ENCODE measurements around the gene BTBD17. TPM values are rescaled to one million over a fixed set of nuclear protein-coding genes. Genes with fewer than 3 reads are reported as not detected.

Gene BTBD17
- total and polyA plus RNA-seq, 5 donors from 2014 or later = 0.09 TPM; not detected in 4

DNA sequence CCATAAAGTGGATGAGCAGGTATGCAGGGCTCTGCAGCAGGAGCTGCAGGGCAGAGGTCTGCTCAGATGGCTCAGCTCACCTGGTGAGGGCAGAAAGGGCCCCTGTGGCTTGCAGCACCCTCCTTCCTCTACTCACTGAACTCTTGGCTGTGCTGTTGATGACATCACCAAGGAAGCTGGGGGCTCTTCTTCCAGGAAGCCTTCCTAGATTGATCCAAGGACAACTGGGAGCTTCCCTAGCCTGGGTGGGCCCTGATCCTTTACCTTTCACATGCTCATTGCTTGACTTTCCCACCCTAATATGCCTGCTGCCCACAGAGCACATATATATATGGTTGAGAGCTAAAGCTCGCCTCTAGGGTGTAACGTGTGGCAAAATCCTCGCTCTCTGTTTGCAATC, 33.2 kb downstream of the BTBD17 start:
- Histone ChIP-seq H3K4me3 (ENCODE audit: low read depth, low read length) (no peak overlapping the region), H3K36me3 (ENCODE audit: control insufficient read depth, insufficient read depth, low read length) (no peaks in the 10 kb centered on the region), H3K27me3 (ENCODE audit: control insufficient read depth, insufficient read depth, low read length) (no peaks in the 10 kb centered on the region), H3K27ac (ENCODE audit: insufficient read depth, low read length, poor library complexity, severe bottlenecking) (no peak overlapping the region), H3K4me1 (ENCODE audit: control insufficient read depth, insufficient read depth, low read length, poor library complexity, severe bottlenecking) (peaks cover 16% of the 10 kb centered on the region), H3K9me3 (ENCODE audit: control insufficient read depth in 2 of 2, low read length in 2 of 2) (no peaks in the 10 kb centered on the region)
- H3K4me3 Mint-ChIP-seq = peak overlapping the region in 2 of 4 donors; percentile 0 to 21
- no peaks in the 10 kb centered on the region for H3K9me3 Mint-ChIP-seq
- DNase-seq (no peak), ATAC-seq (ENCODE audit: low read depth in 2 of 2) (no peak)
- peaks cover 33% of the 10 kb centered on the region for H3K27me3 Mint-ChIP-seq
- H3K4me1 Mint-ChIP-seq = peaks cover 3 to 29% (median 12%) of the 10 kb centered on the region in 4 donors
- no peaks in the 10 kb centered on the region for H3K36me3 Mint-ChIP-seq
- no peak overlapping the region for H3K27ac Mint-ChIP-seq

DNA sequence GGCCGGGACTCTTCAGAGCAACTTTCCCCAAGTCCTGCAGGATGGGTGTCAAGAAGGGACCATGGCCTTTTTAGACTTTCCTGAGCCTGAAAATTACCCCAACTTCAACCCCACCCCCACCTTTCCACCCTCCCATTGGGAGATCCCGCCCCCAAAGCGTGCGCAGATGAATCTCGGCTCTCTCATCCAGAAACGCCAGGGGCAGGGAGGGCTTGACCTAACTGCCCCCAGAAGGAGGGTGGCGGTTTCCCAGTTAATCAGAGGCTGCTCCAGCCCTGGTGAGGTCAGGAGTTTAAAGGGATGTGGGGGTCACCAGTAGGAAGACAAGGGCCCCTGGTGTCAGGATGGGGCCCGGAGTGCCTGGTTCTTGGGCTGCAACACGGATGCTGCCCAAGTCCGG, 35.2 kb downstream of the BTBD17 start:
- Histone ChIP-seq H3K4me3 (ENCODE audit: low read depth, low read length) (no peak overlapping the region), H3K4me1 (ENCODE audit: control insufficient read depth, insufficient read depth, low read length, poor library complexity, severe bottlenecking) (peaks cover 16% of the 10 kb centered on the region), H3K9me3 (ENCODE audit: control insufficient read depth in 2 of 2, low read length in 2 of 2) (no peaks in the 10 kb centered on the region), H3K27ac (ENCODE audit: insufficient read depth, low read length, poor library complexity, severe bottlenecking) (no peak overlapping the region), H3K36me3 (ENCODE audit: control insufficient read depth, insufficient read depth, low read length) (no peaks in the 10 kb centered on the region), H3K27me3 (ENCODE audit: control insufficient read depth, insufficient read depth, low read length) (no peaks in the 10 kb centered on the region)
- no peak for DNase-seq
- no peak for ATAC-seq (ENCODE audit: low read depth in 2 of 2)
- Mint-ChIP-seq H3K4me3 (peak overlapping the region in 3 of 4 donors; percentile 48 to 85 (median 53)), H3K27me3 (peaks cover 41% of the 10 kb centered on the region), H3K4me1 (peaks cover 3 to 29% (median 12%) of the 10 kb centered on the region in 4 donors), H3K27ac (peak overlapping the region in 1 of 3 donors; percentile 46), H3K9me3 (no peaks in the 10 kb centered on the region), H3K36me3 (no peaks in the 10 kb centered on the region)

- peaks cover 45% of the 10 kb centered on the region for H3K27me3 Mint-ChIP-seq
- H3K36me3 Mint-ChIP-seq = no peaks in the 10 kb centered on the region
- H3K4me3 ChIP-seq (ENCODE audit: low read depth, low read length) = no peak within 1 kb of the TSS
These were observed 35.8 kb downstream of the BTBD17 start, which contains the start of gene KIF19 for GRCh38 chr17:74325743-74326379. KIF19 (plus strand) TSS chr17:74326226; CDS start chr17:74326350, 124 bp downstream.

GRCh38 chr17:74325376-74325742, 36.3 kb downstream of the BTBD17 start:
- ATAC-seq (ENCODE audit: low read depth in 2 of 2) = peak in 1 of 2 donors; percentile 19
- H3K27ac Mint-ChIP-seq = peak overlapping the region in 1 of 3 donors; percentile 20
- Histone ChIP-seq H3K36me3 (ENCODE audit: control insufficient read depth, insufficient read depth, low read length) (no peaks in the 10 kb centered on the region), H3K4me3 (ENCODE audit: low read depth, low read length) (no peak overlapping the region), H3K27me3 (ENCODE audit: control insufficient read depth, insufficient read depth, low read length) (no peaks in the 10 kb centered on the region), H3K9me3 (ENCODE audit: control insufficient read depth in 2 of 2, low read length in 2 of 2) (no peaks in the 10 kb centered on the region), H3K4me1 (ENCODE audit: control insufficient read depth, insufficient read depth, low read length, poor library complexity, severe bottlenecking) (peaks cover 16% of the 10 kb centered on the region), H3K27ac (ENCODE audit: insufficient read depth, low read length, poor library complexity, severe bottlenecking) (no peak overlapping the region)
- no peaks in the 10 kb centered on the region for H3K9me3 Mint-ChIP-seq
- H3K4me1 Mint-ChIP-seq = peaks cover 3 to 29% (median 12%) of the 10 kb centered on the region in 4 donors
- peak overlapping the region in 3 of 4 donors; percentile 63 to 80 (median 77) for H3K4me3 Mint-ChIP-seq
- H3K27me3 Mint-ChIP-seq = peaks cover 49% of the 10 kb centered on the region
- no peaks in the 10 kb centered on the region for H3K36me3 Mint-ChIP-seq
- peak in 1 of 3 donors; percentile 9 for DNase-seq

More at GRCh38 chr17:74325743-74326379, 35.8 kb downstream of the BTBD17 start, which contains the start of gene KIF19:
- no peaks in the 10 kb centered on the region for H3K9me3 ChIP-seq (ENCODE audit: control insufficient read depth in 2 of 2, low read length in 2 of 2)
- Mint-ChIP-seq H3K9me3 (no peaks in the 10 kb centered on the region), H3K27ac (peak within 1 kb of the TSS in 2 of 3 donors; percentile 46 to 83), H3K4me3 (peak within 1 kb of the TSS; percentile 63 to 85 (median 78)), H3K4me1 (peaks cover 3 to 29% (median 12%) of the 10 kb centered on the region in 4 donors)
- ATAC-seq (ENCODE audit: low read depth in 2 of 2) (peak; percentile 68 to 70), DNase-seq (peak; percentile 12 to 64 (median 31))
- no peak within 1 kb of the TSS for H3K27ac ChIP-seq (ENCODE audit: insufficient read depth, low read length, poor library complexity, severe bottlenecking)
- H3K27me3 ChIP-seq (ENCODE audit: control insufficient read depth, insufficient read depth, low read length) = no peaks in the 10 kb centered on the region
- no peaks in the 10 kb centered on the region for H3K36me3 ChIP-seq (ENCODE audit: control insufficient read depth, insufficient read depth, low read length)
- peaks cover 16% of the 10 kb centered on the region for H3K4me1 ChIP-seq (ENCODE audit: control insufficient read depth, insufficient read depth, low read length, poor library complexity, severe bottlenecking)

- Histone ChIP-seq H3K9me3 (ENCODE audit: control insufficient read depth in 2 of 2, low read length in 2 of 2) (no peaks in the 10 kb centered on the region), H3K27ac (ENCODE audit: insufficient read depth, low read length, poor library complexity, severe bottlenecking) (no peak overlapping the region), H3K4me3 (ENCODE audit: low read depth, low read length) (no peak overlapping the region), H3K36me3 (ENCODE audit: control insufficient read depth, insufficient read depth, low read length) (no peaks in the 10 kb centered on the region), H3K27me3 (ENCODE audit: control insufficient read depth, insufficient read depth, low read length) (no peaks in the 10 kb centered on the region), H3K4me1 (ENCODE audit: control insufficient read depth, insufficient read depth, low read length, poor library complexity, severe bottlenecking) (peaks cover 16% of the 10 kb centered on the region)
- Mint-ChIP-seq H3K4me3 (peak overlapping the region; percentile 8 to 77 (median 30)), H3K9me3 (no peaks in the 10 kb centered on the region), H3K4me1 (peaks cover 3 to 27% (median 11%) of the 10 kb centered on the region in 4 donors), H3K36me3 (no peaks in the 10 kb centered on the region), H3K27me3 (peaks cover 51% of the 10 kb centered on the region), H3K27ac (no peak overlapping the region)
- DNase-seq (no peak), ATAC-seq (ENCODE audit: low read depth in 2 of 2) (no peak)
These were observed 37.1 kb downstream of the BTBD17 start for GRCh38 chr17:74324521-74324920.

DNA sequence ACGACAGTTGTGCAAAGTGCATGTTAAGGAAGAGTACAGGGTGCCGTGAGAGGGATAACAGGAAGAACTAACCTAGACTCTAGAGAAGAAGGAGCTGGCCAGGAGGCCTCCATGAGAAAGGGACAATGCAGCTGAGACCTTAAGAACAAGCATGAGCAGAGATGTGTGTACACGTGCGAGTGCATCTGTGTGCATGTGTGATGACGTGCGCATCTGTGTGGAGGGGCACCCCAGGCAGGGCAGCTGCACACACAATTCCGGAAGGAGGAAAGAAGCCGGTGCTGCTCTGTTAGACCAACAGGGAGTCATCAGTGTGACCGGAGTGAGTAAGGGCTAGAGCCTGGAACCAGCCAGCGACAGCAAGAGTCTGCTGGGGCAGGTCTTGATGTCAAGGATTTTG, 43.3 kb downstream of the BTBD17 start:
- Mint-ChIP-seq H3K9me3 (no peaks in the 10 kb centered on the region), H3K27me3 (peaks cover 27% of the 10 kb centered on the region), H3K27ac (no peak overlapping the region), H3K4me3 (no peak overlapping the region), H3K36me3 (no peaks in the 10 kb centered on the region), H3K4me1 (no peaks in the 10 kb centered on the region)
- ATAC-seq (ENCODE audit: low read depth in 2 of 2) = no peak
- no peaks in the 10 kb centered on the region for H3K4me1 ChIP-seq (ENCODE audit: control insufficient read depth, insufficient read depth, low read length, poor library complexity, severe bottlenecking)
- H3K36me3 ChIP-seq (ENCODE audit: control insufficient read depth, insufficient read depth, low read length) = no peaks in the 10 kb centered on the region
- H3K9me3 ChIP-seq (ENCODE audit: control insufficient read depth in 2 of 2, low read length in 2 of 2) = no peaks in the 10 kb centered on the region
- DNase-seq = no peak
- no peak overlapping the region for H3K4me3 ChIP-seq (ENCODE audit: low read depth, low read length)
- H3K27me3 ChIP-seq (ENCODE audit: control insufficient read depth, insufficient read depth, low read length) = no peaks in the 10 kb centered on the region
- no peak overlapping the region for H3K27ac ChIP-seq (ENCODE audit: insufficient read depth, low read length, poor library complexity, severe bottlenecking)

GRCh38 chr17:74317071-74317470, 44.6 kb downstream of the BTBD17 start:
- peaks cover 0 to 2% (median 0%) of the 10 kb centered on the region in 7 donors for H3K9me3 Mint-ChIP-seq
- Histone ChIP-seq H3K4me1 (ENCODE audit: control insufficient read depth, insufficient read depth, low read length, poor library complexity, severe bottlenecking) (no peaks in the 10 kb centered on the region), H3K4me3 (ENCODE audit: low read depth, low read length) (no peak overlapping the region), H3K36me3 (ENCODE audit: control insufficient read depth, insufficient read depth, low read length) (no peaks in the 10 kb centered on the region), H3K27ac (ENCODE audit: insufficient read depth, low read length, poor library complexity, severe bottlenecking) (no peak overlapping the region), H3K9me3 (ENCODE audit: control insufficient read depth in 2 of 2, low read length in 2 of 2) (no peaks in the 10 kb centered on the region), H3K27me3 (ENCODE audit: control insufficient read depth, insufficient read depth, low read length) (no peaks in the 10 kb centered on the region)
- H3K36me3 Mint-ChIP-seq = no peaks in the 10 kb centered on the region
- H3K4me3 Mint-ChIP-seq = no peak overlapping the region
- DNase-seq = no peak
- ATAC-seq (ENCODE audit: low read depth in 2 of 2) = no peak
- peaks cover 29% of the 10 kb centered on the region for H3K27me3 Mint-ChIP-seq
- peak overlapping the region in 1 of 3 donors; percentile 63 for H3K27ac Mint-ChIP-seq
- no peaks in the 10 kb centered on the region for H3K4me1 Mint-ChIP-seq

DNA sequence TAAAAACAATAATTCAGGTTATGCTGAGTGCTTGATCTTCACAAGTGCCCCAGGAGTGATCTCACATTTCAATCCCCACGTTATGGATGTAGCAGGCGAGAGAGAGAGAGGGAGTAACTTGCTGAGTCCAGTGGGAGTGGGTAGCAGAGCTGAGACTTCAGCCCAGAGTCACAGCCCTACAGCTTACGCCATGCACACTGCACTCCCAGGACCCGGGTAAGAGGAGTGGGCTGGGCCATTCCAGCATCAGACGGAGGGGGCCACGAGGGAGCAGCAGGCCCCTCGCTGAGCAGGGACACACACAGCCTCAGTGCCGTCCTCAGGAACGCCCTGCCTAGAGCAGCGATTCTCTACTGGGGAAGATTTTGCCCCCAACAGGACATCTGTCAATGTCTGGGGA, 45.4 kb downstream of the BTBD17 start:
- no peaks in the 10 kb centered on the region for H3K36me3 Mint-ChIP-seq
- no peak overlapping the region for H3K27ac ChIP-seq (ENCODE audit: insufficient read depth, low read length, poor library complexity, severe bottlenecking)
- no peaks in the 10 kb centered on the region for H3K36me3 ChIP-seq (ENCODE audit: control insufficient read depth, insufficient read depth, low read length)
- DNase-seq (no peak), ATAC-seq (ENCODE audit: low read depth in 2 of 2) (no peak)
- no peaks in the 10 kb centered on the region for H3K9me3 ChIP-seq (ENCODE audit: control insufficient read depth in 2 of 2, low read length in 2 of 2)
- no peaks in the 10 kb centered on the region for H3K4me1 Mint-ChIP-seq
- no peaks in the 10 kb centered on the region for H3K27me3 ChIP-seq (ENCODE audit: control insufficient read depth, insufficient read depth, low read length)
- peaks cover 22% of the 10 kb centered on the region for H3K27me3 Mint-ChIP-seq
- peaks cover 0 to 2% (median 0%) of the 10 kb centered on the region in 7 donors for H3K9me3 Mint-ChIP-seq
- H3K4me3 ChIP-seq (ENCODE audit: low read depth, low read length) = no peak overlapping the region
- H3K4me1 ChIP-seq (ENCODE audit: control insufficient read depth, insufficient read depth, low read length, poor library complexity, severe bottlenecking) = no peaks in the 10 kb centered on the region
- no peak overlapping the region for H3K4me3 Mint-ChIP-seq
- no peak overlapping the region for H3K27ac Mint-ChIP-seq
